GM12801 (cell line): ENCODE data around the gene SEL1L.

ENCODE experiments used
- TF ChIP-seq, protein P1 (sequence below): IDR thresholded peaks from one replicate; pipeline ENCODE4 v1.5.1; 2011; ENCODE audit warnings: control low read depth; ENCODE audit not compliant: insufficient read length; ENCODE audit errors: extremely low read depth

The SEL1L gene

GRCh38 chr14:81449114-81449513, 84.5 kb downstream of the SEL1L start:
- TF ChIP-seq, protein P1, sequence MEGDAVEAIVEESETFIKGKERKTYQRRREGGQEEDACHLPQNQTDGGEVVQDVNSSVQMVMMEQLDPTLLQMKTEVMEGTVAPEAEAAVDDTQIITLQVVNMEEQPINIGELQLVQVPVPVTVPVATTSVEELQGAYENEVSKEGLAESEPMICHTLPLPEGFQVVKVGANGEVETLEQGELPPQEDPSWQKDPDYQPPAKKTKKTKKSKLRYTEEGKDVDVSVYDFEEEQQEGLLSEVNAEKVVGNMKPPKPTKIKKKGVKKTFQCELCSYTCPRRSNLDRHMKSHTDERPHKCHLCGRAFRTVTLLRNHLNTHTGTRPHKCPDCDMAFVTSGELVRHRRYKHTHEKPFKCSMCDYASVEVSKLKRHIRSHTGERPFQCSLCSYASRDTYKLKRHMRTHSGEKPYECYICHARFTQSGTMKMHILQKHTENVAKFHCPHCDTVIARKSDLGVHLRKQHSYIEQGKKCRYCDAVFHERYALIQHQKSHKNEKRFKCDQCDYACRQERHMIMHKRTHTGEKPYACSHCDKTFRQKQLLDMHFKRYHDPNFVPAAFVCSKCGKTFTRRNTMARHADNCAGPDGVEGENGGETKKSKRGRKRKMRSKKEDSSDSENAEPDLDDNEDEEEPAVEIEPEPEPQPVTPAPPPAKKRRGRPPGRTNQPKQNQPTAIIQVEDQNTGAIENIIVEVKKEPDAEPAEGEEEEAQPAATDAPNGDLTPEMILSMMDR, result no peak

DNA sequence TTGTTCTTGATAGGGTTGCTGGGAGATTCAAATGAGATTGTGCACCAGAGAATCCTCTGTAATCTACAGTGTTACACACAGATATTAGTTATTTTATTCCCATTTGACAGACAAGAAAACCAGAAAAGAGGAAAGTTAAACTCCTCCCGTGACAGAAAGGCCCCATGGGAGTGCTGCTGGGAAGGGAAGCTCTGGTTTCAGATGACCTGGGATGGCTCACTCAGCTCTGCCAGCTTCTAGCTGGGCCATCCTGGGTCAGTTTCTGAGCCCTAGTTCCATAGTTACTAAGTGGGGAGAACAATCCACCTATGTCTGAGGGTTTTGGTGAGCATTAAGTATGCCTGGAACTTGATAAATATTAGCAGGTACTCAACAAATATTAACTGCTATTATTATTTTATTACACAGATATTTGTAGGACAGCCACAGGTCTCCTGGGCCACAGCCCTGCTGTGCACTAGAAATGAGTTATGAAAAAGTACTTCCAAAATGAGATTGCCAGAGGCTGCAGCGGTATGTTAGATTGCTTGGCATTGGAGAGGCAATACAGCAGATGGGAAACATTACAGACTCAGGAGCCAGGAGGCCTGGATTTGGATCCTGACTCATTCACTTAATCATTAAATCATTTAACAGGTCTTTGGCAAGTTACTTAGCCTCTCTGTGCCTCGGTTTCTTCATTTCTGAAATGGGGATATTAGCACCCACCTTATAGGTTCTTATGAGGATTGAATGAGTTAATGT, 86.5 kb downstream of the SEL1L start:
- TF ChIP-seq, protein P1, result no peak

DNA sequence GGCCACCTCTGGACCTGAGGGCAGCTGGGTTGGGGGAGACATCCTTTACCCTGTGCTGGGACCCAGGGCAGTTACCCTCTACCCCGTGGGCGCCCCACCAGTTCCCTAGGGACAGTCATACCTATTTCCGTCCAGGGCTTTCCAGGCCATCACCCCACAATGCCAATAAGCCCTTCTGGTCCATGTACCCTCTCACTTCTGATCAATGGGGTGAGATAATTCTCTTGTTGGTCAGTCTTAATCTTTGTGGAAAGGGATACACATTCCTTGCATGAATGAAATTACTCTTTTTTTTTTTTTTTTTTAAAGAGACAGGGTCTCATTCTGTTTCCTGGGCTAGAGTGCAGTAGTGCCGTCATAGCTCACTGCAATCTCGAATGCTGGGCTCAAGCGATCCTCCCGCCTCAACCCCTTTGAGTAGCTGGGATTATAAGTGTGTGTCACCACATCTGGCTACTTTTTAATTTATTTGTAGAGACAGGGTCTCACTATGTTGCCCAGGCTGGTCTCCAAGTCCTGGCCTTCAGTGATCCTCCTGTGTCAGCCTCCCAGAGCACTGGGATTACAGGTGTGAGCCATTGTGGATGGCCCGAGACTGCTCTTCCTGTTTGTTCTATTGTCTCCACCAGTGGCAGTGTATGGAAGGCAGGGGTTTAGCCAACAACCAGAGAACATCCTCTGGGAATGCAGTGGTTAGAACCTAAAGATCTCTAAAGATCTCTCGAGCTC, 87.2 kb downstream of the SEL1L start:
- TF ChIP-seq, protein P1, result no peak

- TF ChIP-seq, protein P1, result no peak
Measured at GRCh38 chr14:81441626-81442134, 92.0 kb downstream of the SEL1L start.

- TF ChIP-seq, protein P1, result no peak
Measured at GRCh38 chr14:81440041-81440440, 93.6 kb downstream of the SEL1L start.

GRCh38 chr14:81437244-81437643, 96.4 kb downstream of the SEL1L start:
- TF ChIP-seq, protein P1, result no peak

GRCh38 chr14:81436296-81437138, 97.1 kb downstream of the SEL1L start:
- TF ChIP-seq, protein P1, result no peak
